ENCODE data around the gene ITIH4.
A peak's percentile ranks its signal among the peaks of the same experiment; 100 is the strongest.
"Not testable (repeated sequence)": the region's sequence is repeated elsewhere in the genome, so short reads cannot be mapped to it uniquely, and the experiment has no call there.

The ITIH4 gene

DNA sequence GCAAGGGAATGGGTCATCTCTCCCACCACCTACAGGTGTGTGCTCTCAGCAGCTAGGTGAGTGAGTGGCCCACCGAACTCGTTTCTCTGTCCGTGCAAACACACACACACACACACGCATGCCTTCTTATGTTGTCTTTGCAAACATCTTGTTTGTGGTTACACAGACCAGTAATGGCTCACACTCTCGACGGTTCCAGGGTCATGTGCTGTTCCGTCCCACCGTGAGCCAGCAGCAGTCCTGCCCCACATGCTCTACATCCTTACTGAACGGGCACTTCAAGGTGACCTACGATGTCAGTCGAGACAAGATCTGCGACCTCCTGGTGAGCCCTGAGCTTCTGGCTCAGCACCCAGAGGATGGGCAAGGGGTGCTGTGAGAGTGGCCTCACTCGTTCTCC lies 48.7 kb downstream of the ITIH4 start:
- Mint-ChIP-seq H3K27me3 (ENCODE audit: low read depth, poor library complexity) (peaks cover 40% of the 10 kb centered on the region), H3K36me3 (ENCODE audit: low read depth) (no peaks in the 10 kb centered on the region), H3K27ac (no peak overlapping the region), H3K4me3 (no peak overlapping the region), H3K9me3 (no peaks in the 10 kb centered on the region), H3K4me1 (no peaks in the 10 kb centered on the region)
- TF ChIP-seq, protein P1, sequence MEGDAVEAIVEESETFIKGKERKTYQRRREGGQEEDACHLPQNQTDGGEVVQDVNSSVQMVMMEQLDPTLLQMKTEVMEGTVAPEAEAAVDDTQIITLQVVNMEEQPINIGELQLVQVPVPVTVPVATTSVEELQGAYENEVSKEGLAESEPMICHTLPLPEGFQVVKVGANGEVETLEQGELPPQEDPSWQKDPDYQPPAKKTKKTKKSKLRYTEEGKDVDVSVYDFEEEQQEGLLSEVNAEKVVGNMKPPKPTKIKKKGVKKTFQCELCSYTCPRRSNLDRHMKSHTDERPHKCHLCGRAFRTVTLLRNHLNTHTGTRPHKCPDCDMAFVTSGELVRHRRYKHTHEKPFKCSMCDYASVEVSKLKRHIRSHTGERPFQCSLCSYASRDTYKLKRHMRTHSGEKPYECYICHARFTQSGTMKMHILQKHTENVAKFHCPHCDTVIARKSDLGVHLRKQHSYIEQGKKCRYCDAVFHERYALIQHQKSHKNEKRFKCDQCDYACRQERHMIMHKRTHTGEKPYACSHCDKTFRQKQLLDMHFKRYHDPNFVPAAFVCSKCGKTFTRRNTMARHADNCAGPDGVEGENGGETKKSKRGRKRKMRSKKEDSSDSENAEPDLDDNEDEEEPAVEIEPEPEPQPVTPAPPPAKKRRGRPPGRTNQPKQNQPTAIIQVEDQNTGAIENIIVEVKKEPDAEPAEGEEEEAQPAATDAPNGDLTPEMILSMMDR (IDR thresholded peaks at IDR 0.05) = no peak
- DNase-seq = no peak

DNA sequence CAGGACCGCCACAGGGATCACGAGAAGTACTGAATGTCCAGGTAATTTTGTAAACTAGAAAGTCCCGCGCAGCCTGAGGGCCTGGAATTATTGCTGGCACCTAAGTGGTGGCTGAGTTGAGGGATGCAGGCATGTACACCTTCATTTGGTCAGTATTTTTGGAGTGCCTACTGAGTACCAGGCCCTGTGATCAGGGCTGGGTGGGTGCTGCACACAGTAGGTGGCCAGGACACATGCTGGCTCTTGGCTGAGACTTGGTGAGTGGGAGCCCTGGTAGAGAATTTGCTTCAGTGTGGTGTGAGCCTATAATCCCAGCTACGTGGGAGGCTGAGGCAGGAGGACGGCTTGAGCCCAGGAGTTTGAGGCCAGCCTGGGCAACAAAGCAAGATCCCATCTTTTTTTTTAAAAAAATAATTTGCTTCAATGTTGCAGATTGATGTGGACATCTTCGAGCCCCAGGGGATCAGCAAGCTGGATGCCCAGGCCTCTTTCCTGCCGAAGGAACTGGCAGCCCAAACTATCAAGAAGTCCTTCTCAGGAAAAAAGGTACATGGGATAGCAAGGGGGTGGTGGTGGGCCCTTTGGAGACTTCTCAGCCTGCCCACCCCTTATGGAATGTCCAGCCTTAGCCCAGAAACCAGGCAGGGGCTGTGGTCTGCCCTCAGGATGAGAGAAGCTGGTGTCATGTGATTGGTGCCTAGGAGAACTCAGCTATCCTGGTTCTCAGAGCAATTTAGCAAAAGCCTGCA lies 50.5 kb downstream of the ITIH4 start:
- TF ChIP-seq, protein P1 (IDR thresholded peaks at IDR 0.05) = no peak
- H3K4me1 Mint-ChIP-seq = no peaks in the 10 kb centered on the region
- no peak overlapping the region for H3K27ac Mint-ChIP-seq
- H3K9me3 Mint-ChIP-seq = no peaks in the 10 kb centered on the region
- no peak for DNase-seq
- peaks cover 35% of the 10 kb centered on the region for H3K27me3 Mint-ChIP-seq (ENCODE audit: low read depth, poor library complexity)
- no peak overlapping the region for H3K4me3 Mint-ChIP-seq
- no peaks in the 10 kb centered on the region for H3K36me3 Mint-ChIP-seq (ENCODE audit: low read depth)

DNA sequence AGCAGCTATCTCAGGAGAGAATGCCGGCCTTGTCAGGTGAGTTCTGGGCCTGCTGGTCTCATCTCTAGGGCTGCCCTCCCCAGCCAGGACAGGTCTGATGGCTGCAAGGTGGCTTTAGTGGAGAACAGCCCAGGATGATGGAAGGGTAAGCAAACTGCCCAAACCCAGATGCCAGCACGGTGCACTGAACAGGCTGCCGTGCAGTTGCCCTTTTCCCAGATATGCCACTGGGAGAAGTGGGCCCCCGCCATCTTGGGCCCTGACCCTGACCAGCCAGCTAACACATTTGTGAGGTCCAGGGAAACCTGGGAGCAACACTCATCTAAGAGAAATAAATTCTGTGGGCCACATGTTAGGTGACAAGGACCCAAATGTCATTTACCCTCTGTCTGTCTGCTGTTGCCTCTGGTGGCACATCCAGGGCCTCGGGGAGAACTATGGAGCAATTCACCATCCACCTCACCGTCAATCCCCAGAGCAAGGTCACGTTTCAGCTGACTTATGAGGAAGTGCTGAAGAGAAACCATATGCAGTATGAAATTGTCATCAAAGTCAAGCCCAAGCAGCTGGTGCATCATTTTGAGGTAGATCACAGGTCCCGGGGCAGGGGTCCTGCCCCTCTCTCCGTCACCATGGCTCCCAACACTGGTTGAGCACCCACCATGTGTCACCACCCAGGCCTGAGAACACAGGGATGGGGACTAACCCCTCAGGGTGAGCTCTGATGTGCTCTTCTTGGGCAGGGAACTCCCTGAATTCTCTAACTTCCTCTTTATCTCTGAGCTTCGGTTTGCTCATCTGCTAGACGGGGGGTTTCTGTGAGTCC lies 51.2 kb downstream of the ITIH4 start:
- H3K36me3 Mint-ChIP-seq (ENCODE audit: low read depth) = no peaks in the 10 kb centered on the region
- TF ChIP-seq, protein P1 (IDR thresholded peaks at IDR 0.05) = no peak
- no peaks in the 10 kb centered on the region for H3K9me3 Mint-ChIP-seq
- peaks cover 30% of the 10 kb centered on the region for H3K27me3 Mint-ChIP-seq (ENCODE audit: low read depth, poor library complexity)
- H3K4me3 Mint-ChIP-seq = no peak overlapping the region
- H3K27ac Mint-ChIP-seq = no peak overlapping the region
- DNase-seq = no peak
- H3K4me1 Mint-ChIP-seq = peaks cover 5% of the 10 kb centered on the region

DNA sequence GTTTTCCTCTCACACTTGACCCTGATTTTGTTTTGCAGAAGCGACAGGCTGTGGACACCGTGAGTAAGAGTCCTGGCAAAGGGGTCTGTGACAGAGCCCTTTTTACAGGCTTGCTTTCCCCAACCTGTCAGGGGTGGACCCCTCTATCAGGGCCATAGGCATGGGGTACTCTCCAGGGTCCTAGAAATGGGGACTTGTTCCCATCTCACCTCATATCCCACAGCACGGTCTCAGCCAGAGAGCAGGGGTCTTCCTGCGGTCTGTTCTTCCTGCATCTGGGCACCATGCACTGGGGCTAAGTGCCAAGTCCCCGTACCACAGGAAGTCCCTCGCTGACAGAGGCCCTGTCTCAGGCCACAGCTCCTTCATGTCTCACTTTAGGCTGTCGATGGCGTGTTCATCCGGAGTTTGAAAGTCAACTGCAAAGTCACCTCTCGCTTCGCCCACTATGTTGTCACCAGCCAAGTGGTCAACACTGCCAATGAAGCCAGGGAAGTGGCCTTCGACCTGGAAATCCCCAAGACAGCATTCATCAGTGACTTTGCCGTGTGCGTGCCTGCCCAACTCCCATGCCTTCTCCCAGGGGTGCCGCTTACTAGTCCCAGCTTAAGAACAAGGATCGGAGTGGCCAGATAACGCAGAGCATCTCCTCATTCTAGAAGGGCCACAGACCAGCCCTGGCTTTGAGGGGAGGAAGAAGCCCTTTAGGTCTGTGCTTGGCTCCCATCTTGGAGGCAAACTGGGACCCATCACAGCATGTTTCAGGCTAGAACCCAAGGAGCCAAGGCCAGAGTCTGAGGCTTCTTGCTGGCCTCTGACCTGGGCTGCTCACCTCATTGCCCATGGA lies 52.3 kb downstream of the ITIH4 start:
- Mint-ChIP-seq H3K9me3 (no peaks in the 10 kb centered on the region), H3K4me1 (peaks cover 12% of the 10 kb centered on the region), H3K4me3 (no peak overlapping the region), H3K27me3 (ENCODE audit: low read depth, poor library complexity) (peaks cover 22% of the 10 kb centered on the region), H3K27ac (peak overlapping the region; percentile 89), H3K36me3 (ENCODE audit: low read depth) (no peaks in the 10 kb centered on the region)
- TF ChIP-seq, protein P1 (IDR thresholded peaks at IDR 0.05) = no peak
- DNase-seq = no peak

DNA sequence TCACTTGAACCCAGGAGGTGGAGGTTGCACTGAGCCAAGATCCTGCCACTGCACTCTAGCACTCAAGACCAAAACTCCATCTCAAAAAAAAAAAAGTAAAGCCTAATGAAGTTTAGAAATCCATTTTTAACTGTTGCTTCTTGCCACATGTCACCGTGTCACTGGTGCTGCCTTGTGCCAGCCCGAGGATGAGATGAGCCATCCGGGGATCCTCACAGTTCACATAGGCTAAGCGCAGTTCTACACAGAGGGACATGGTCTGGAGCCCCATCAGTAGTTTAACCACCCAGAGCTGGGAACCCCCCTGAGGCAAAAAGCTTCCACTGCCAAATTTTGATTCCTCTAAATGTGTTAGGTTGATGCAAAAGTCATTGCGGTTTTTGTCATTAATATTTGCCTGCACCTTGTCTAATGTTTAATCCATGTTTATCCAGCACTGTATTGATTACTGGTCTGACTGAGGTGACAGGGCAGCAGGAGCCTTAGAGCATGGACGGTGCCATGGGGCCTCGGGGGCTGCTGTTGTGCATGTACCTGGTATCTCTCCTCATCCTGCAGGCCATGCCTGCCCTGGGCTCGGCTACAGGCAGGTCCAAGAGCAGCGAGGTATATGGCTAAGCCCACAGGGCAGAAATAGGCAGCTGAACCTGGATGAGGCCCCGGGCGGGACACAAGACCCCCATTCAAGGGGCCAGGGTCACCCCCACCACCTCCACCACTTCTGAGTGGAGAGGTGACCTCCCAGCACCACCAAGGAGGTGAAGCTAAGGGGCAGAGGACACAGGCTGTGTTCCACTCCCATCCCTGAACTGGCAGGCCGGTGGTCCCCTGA lies 53.1 kb downstream of the ITIH4 start, which contains the start of gene ITIH1:
Gene ITIH1 (plus strand): TSS at position 473 of the 832 bp plus-strand sequence. CDS start 17 bp downstream, at position 490.
- Mint-ChIP-seq H3K36me3 (ENCODE audit: low read depth) (no peaks in the 10 kb centered on the region), H3K4me3 (no peak within 1 kb of the TSS), H3K27me3 (ENCODE audit: low read depth, poor library complexity) (peaks cover 16% of the 10 kb centered on the region), H3K4me1 (peaks cover 12% of the 10 kb centered on the region), H3K27ac (peak within 1 kb of the TSS; percentile 89), H3K9me3 (no peaks in the 10 kb centered on the region)
- no peak for DNase-seq
- TF ChIP-seq, protein P1 (IDR thresholded peaks at IDR 0.05) = no peak

DNA sequence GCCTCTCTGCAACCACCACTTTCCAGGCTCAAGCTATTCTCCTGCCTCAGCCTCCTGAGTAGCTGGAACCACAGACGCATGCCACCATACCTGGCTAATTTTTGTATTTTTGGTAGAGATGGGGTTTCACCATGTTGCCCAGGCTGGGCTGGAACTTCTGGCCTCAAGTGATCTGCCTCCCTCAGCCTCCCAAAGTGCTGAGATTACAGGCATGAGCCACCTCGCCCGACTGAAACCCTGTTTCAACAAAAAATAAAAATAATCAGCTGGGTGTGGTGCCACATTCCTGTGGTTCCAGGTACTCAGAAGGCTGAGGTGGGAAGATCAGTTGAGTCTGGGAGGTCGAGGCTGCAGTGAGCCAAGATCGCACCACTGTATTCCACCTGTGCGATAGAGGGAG lies 54.0 kb downstream of the ITIH4 start:
- not testable (repeated sequence) for H3K36me3 Mint-ChIP-seq (ENCODE audit: low read depth); H3K27ac Mint-ChIP-seq; DNase-seq; H3K4me3 Mint-ChIP-seq; H3K9me3 Mint-ChIP-seq; H3K27me3 Mint-ChIP-seq (ENCODE audit: low read depth, poor library complexity)
- peaks cover 16% of the 10 kb centered on the region for H3K4me1 Mint-ChIP-seq
